ENCODE measurements around the gene IGLL5.

The IGLL5 gene

DNA sequence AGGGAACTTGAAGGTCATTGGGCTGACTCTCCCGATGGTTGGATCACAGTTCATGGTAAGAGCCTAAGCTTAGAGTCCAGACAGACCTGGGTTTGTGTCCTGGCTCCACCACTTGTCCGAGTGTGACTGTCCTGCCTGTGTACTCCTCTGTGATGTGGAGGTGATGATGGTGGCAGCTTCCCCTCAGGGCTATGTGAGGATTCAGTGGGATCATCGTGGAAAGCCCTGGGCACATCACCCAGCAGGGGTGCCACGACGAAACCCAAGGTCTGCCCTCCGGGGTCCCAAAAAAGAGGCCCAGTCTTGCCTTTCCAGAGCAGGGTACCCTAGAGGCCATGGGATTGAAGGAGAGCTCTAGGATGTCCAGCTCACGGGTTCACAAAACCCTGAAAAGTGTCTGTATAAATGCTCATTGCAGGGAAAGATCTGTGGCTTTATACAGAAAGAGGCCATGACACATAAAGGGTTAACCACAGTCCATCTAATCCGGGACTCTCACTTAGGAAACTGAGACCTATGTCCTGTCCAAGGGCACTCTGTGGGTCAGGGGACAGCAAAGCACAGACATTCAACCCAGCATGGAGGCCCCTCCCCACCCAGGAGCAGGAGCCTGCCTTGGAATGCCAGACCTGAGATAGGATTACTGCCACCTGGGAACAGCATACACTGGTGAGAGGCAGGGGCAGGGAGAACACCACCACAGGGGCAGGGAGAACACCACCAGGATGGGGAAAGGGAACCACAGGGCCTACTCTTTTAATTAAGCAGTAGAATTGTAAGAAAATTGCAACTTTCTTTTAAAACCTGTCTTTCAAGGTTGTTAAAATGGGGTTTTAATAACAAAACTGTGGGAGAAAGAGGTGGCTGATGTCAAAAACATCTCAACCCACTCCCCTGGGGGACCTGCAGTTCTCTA lies 51.3 kb downstream of the IGLL5 start:
- TF ChIP-seq FOXM1 (IDR thresholded peaks at IDR 0.05; ENCODE audit: borderline replicate concordance) (no peak), NFRKB (IDR thresholded peaks at IDR 0.05) (no peak), TARDBP (IDR thresholded peaks at IDR 0.05) (no peak)
- TF ChIP-seq, protein P1, sequence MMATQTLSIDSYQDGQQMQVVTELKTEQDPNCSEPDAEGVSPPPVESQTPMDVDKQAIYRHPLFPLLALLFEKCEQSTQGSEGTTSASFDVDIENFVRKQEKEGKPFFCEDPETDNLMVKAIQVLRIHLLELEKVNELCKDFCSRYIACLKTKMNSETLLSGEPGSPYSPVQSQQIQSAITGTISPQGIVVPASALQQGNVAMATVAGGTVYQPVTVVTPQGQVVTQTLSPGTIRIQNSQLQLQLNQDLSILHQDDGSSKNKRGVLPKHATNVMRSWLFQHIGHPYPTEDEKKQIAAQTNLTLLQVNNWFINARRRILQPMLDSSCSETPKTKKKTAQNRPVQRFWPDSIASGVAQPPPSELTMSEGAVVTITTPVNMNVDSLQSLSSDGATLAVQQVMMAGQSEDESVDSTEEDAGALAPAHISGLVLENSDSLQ (IDR thresholded peaks at IDR 0.05) = no peak
- CTCF ChIA-PET = no interaction called here
- no peak for DNase-seq (ENCODE audit: extremely low spot score)
- POLR2A ChIA-PET = no interaction called here

DNA sequence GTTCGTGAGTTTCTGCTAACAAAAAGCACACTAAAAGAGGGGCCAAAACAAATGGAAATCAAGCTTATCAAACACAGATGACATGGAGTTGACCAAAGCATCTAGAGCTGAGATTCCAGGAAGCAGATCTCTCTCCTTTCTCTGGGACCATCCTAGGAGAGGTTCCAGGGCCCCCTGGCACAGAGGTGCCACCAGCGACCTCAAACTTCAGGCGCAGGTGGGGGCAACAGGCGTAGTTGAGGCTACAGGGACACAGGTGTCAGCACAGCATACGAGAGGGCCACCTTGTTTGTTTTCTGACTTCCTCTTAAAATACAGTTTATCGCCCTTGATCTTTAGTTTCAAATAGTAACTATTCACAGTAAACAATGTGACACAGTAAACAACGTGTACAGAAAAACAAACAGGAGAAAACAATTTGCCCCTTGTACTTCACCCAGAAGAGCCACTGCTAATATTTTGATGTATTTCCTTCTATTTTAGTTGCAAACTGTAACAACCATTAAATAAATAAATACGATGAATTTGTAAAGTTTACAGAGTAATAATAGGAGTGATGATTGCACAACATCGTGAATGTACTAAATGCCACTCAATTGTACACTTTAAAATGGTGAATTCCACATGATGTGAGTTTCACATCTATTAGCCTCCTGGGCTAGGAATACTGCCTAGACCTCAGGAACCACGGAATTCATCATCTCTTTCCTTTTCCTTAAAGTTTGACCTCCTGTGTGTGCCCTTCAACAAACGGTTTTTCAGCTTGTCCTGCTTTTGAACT lies 52.2 kb downstream of the IGLL5 start:
- ChIA-PET CTCF (no interaction called here), POLR2A (no interaction called here)
- DNase-seq (ENCODE audit: extremely low spot score) = no peak
- TF ChIP-seq SP1 (IDR thresholded peaks at IDR 0.05) (no peak), NFRKB (IDR thresholded peaks at IDR 0.05) (no peak), FOXM1 (IDR thresholded peaks at IDR 0.05; ENCODE audit: borderline replicate concordance) (no peak), FOXK2 (IDR thresholded peaks at IDR 0.05) (no peak), ZNF384 (IDR thresholded peaks at IDR 0.05) (no peak), HDGF (IDR thresholded peaks at IDR 0.05; ENCODE audit: borderline replicate concordance) (no peak), FOXA1 (IDR thresholded peaks at IDR 0.05) (no peak), ARNT (IDR thresholded peaks at IDR 0.05) (no peak), LEF1 (IDR thresholded peaks at IDR 0.05; ENCODE audit: borderline replicate concordance) (no peak), ELF4 (IDR thresholded peaks at IDR 0.05) (no peak), BHLHE40 (IDR thresholded peaks at IDR 0.05; ENCODE audit: borderline replicate concordance) (no peak), TARDBP (IDR thresholded peaks at IDR 0.05) (no peak), SUZ12 (IDR thresholded peaks at IDR 0.05) (no peak), CTBP1 (IDR thresholded peaks at IDR 0.05; ENCODE audit: borderline replicate concordance) (no peak)
- TF ChIP-seq, protein P1 (IDR thresholded peaks at IDR 0.05) = no peak

DNA sequence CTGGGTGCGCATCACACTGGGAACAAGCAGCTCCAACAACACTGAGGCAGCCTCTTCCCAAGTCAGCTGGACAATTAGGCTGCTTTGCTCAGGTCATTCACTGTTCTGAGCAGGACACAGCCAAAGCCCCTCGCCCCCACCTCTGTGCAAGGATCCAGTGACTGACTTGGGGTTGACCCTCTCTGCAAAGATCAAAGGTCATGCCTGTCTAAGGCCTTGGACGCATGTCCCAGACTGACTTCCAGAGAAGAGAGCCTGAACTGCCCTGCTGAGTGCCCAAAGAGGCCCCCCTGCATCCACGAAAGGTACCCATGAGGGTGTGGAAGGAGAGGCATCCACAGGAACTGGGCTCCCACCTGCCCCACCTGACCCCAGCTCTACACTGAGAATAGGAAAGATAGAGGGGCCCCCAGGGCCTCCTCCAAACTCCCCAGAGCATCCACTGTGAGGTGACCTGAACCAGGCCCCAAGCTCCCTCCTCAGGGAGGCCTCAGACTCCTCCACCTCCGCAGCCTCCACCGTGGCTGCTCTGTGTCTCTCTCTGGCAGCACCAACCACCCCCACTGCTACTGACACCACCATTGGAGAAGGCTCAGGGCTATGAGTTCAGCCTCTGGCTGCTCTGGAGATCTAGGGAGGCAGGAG lies 53.5 kb downstream of the IGLL5 start:
- DNase-seq (ENCODE audit: extremely low spot score) = no peak
- ChIA-PET CTCF (no interaction called here), POLR2A (no interaction called here)
- TF ChIP-seq HDGF (IDR thresholded peaks at IDR 0.05; ENCODE audit: borderline replicate concordance) (no peak), FOXK2 (IDR thresholded peaks at IDR 0.05) (no peak), ARNT (IDR thresholded peaks at IDR 0.05) (no peak), LEF1 (IDR thresholded peaks at IDR 0.05; ENCODE audit: borderline replicate concordance) (no peak), CTBP1 (IDR thresholded peaks at IDR 0.05; ENCODE audit: borderline replicate concordance) (no peak)

DNA sequence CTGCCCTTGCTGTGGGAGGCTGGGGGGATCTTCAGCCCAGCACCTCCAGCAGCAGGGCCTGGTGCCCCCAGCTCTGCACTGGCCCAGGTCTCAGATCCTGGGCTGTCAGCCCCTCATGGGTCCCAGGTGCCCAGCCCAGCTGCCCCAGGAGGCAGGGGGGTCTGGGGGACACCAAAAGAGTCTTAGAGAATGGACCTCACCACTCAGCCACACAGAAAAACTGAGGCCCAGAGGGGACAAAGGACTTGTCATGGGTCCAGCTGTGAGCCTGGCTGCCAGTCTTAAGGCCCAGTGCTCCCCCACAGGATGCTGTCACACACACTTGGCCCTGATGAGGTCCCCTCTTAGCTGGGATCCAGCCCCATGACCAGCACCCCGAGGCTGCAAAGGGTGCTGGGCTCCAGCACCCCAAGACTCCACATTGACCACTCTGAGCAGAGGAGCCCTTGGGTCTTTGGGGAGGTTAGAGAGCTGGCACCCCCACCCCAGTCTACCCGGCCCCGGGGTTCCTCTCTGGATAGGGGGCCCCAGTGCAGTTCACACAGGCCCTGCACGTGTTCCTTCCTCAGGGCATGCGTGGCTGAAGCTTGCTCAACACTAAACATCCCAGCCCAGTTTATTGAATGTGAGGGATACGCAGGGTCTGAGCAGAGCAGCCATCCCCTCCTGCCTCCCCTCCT lies 54.4 kb downstream of the IGLL5 start:
- no peak for TF ChIP-seq CTBP1 (IDR thresholded peaks at IDR 0.05; ENCODE audit: borderline replicate concordance)
- TF ChIP-seq BHLHE40 (IDR thresholded peaks at IDR 0.05; ENCODE audit: borderline replicate concordance) = no peak
- TF ChIP-seq HDGF (IDR thresholded peaks at IDR 0.05; ENCODE audit: borderline replicate concordance) = no peak
- no peak for TF ChIP-seq ELF4 (IDR thresholded peaks at IDR 0.05)
- no peak for TF ChIP-seq ZNF384 (IDR thresholded peaks at IDR 0.05)
- TF ChIP-seq FOXA1 (IDR thresholded peaks at IDR 0.05) = no peak
- no peak for DNase-seq (ENCODE audit: extremely low spot score)
- CTCF ChIA-PET = interaction anchor here (0.6 to 1.1 kb wide), 5 partner anchors 17 to 186 kb away, joined by 3 to 4 read pairs (median 3); no protein-coding TSS in a partner anchor
- POLR2A ChIA-PET = no interaction called here

DNA sequence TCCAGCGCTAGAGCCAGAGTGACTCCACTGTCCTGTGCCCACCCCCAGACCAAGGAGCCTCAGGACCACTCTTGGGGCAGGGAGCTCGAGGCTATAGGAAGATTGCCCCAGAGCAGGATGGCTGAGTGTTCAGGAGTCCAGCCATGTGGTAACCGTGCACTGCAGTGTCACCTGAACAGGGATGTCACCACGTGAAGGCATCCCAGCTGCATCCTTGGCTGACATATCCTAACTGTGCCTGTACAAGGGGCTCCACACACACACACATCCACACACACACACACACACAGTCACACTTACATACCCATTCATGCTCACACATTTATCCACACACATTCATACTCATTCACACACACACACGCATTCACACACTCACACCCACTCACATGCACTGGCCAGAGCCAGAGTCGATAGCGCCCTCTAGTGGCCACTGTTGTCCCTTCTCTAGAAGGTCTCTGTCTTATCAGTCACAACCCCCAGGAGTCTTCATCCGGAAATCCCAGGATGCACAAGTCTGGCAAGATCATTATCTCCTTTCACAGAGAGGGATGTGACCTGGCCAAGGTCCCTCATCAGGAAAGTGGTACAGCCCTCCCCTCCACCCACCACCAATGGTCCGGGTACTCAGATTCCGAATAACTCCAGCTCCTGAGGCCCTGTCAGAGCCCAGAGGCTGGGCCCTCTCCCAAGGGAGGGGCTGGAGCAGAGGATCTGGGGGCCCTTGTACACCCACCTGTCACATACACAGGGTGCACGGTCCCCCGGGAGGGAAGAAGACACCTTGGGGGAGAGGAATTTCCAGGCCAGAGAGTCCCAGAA lies 55.1 kb downstream of the IGLL5 start:
- CTCF ChIA-PET = interaction anchor here (0.6 to 1.5 kb wide), 9 partner anchors 12 to 186 kb away, joined by 3 to 4 read pairs (median 3); no protein-coding TSS in a partner anchor
- POLR2A ChIA-PET = no interaction called here
- peak; percentile 83 for DNase-seq (ENCODE audit: extremely low spot score)
- no peak for TF ChIP-seq TARDBP (IDR thresholded peaks at IDR 0.05)
- TF ChIP-seq, protein P1 (IDR thresholded peaks at IDR 0.05) = no peak
- no peak for TF ChIP-seq SUZ12 (IDR thresholded peaks at IDR 0.05)
- no peak for TF ChIP-seq NFRKB (IDR thresholded peaks at IDR 0.05)
- no peak for TF ChIP-seq FOXM1 (IDR thresholded peaks at IDR 0.05; ENCODE audit: borderline replicate concordance)
- no peak for TF ChIP-seq BHLHE40 (IDR thresholded peaks at IDR 0.05; ENCODE audit: borderline replicate concordance)
- TF ChIP-seq FOXK2 (IDR thresholded peaks at IDR 0.05) = no peak
- no peak for TF ChIP-seq ELF4 (IDR thresholded peaks at IDR 0.05)

Measured in HEK293T (cell line).